K562 (cell line): ENCODE results near the gene ROR2. TPM values are rescaled to one million over a fixed set of nuclear protein-coding genes. Genes with fewer than 3 reads are reported as not detected.

ENCODE experiments used
- ATAC-seq: fragments of 200-7000 bp; cut with Tn5 transposase; 3 replicates; pipeline ENCODE4 v1.9.1; 2020; ENCODE audit warnings: moderate library complexity
- BruUV-seq: library from RNA; stranded (reverse); fragments of 400-500 nt; replicated peaks from 2 replicates; lab custom pipeline; 2021; lab: Mats Ljungman, UMichigan
- CTCF ChIA-PET: fragments of 300-600 bp; formaldehyde crosslinking; extraction: SDS; loops from one replicate; lab custom pipeline; 2021; ENCODE audit warnings: low intra/inter-chr PET ratio; lab: Yijun Ruan, JAX
- POLR2A ChIA-PET: fragments of 300-600, 350-650 bp; sonication (Branson Sonifier 250); formaldehyde crosslinking; extraction: SDS; loops from one replicate; lab custom pipeline; 2021; ENCODE audit warnings: antibody characterized with exemption, inconsistent platforms; lab: Yijun Ruan, JAX
- DNase-seq, 4 experiments: peaks; one replicate each; pipeline versions ENCODE4 v3.0.0 to v3.0.0-alpha.2; 2011 to 2018; ENCODE audit warnings: low spot score in 3 of 4, mixed read lengths in 3 of 4; ENCODE audit errors: extremely low read depth in 1 of 4
- FAIRE-seq: peaks from 2 replicates; lab custom pipeline; 2011; peaks lifted over from hg19 to GRCh38; lab: Jason Lieb, UNC
- H2AFZ ChIP-seq: 2 replicates; pipeline ENCODE4 v1.6.0; 2011; ENCODE audit warnings: low read depth, low read length, control low read depth, inconsistent platforms
- H3K27ac ChIP-seq: fragments of 200-600 bp; 3 replicates; pipeline ENCODE4 v1.8.0; 2011; ENCODE audit warnings: low read depth, mild to moderate bottlenecking, control low read depth, inconsistent platforms, low read length, moderate library complexity, mixed read lengths; ENCODE audit errors: extremely low read depth
- H3K27me3 ChIP-seq, 2 experiments: fragments of 300-600 bp in 1 of 2; 2 replicates in 1 of 2; 3 replicates in 1 of 2; pipeline versions ENCODE4 v1.6.0 to v1.8.0; 2011; ENCODE audit warnings: inconsistent platforms in 2 of 2, low read length in 2 of 2, mild to moderate bottlenecking in 1 of 2, mixed read lengths in 1 of 2, moderate library complexity in 1 of 2; ENCODE audit not compliant: control insufficient read depth in 2 of 2, insufficient read depth in 2 of 2
- H3K36me3 ChIP-seq: fragments of 300-600 bp; 3 replicates; pipeline ENCODE4 v1.8.0; 2011; ENCODE audit warnings: mild to moderate bottlenecking, low read length, inconsistent platforms; ENCODE audit not compliant: control insufficient read depth, insufficient read depth
- H3K4me1 ChIP-seq, 2 experiments: fragments of 200-600 bp in 1 of 2; replicated peaks in 1 of 2; 2 replicates in 1 of 2; 3 replicates in 1 of 2; pipeline versions ENCODE4 v1.5.1 to v1.8.0; 2011; ENCODE audit warnings: inconsistent platforms in 2 of 2, low read length in 2 of 2, mild to moderate bottlenecking in 1 of 2, mixed read lengths in 1 of 2, moderate library complexity in 1 of 2; ENCODE audit not compliant: control insufficient read depth in 2 of 2, insufficient read depth in 2 of 2
- H3K4me2 ChIP-seq: 2 replicates; pipeline ENCODE4 v1.6.1; 2011; ENCODE audit warnings: low read length, control low read depth, inconsistent platforms, mixed read lengths; ENCODE audit not compliant: insufficient read depth
- H3K4me3 ChIP-seq: fragments of 200-600 bp; sonication (generic), shearing (Covaris generic); 2 replicates; pipeline ENCODE4 v1.5.1; 2016; ENCODE audit warnings: control low read depth, inconsistent platforms
- H3K79me2 ChIP-seq: fragments of 200-600 bp; 3 replicates; pipeline ENCODE4 v1.8.0; 2011; ENCODE audit warnings: low read length, inconsistent platforms; ENCODE audit not compliant: control insufficient read depth, insufficient read depth
- H3K9ac ChIP-seq, 2 experiments: 2 replicates each; pipeline versions ENCODE4 v1.6.0 to v1.6.1; 2011; ENCODE audit warnings: low read depth in 2 of 2, low read length in 2 of 2, control low read depth in 1 of 2, inconsistent platforms in 1 of 2, mild to moderate bottlenecking in 1 of 2, mixed read lengths in 1 of 2; ENCODE audit not compliant: insufficient read depth in 1 of 2
- H3K9me1 ChIP-seq: one replicate; pipeline ENCODE4 v1.6.0; 2011; ENCODE audit warnings: inconsistent platforms, mild to moderate bottlenecking, low read length, moderate library complexity; ENCODE audit not compliant: control insufficient read depth, insufficient read depth
- H3K9me3 ChIP-seq: replicated peaks from 2 replicates; pipeline ENCODE4 v1.5.1; 2011; ENCODE audit warnings: low read depth, low read length, inconsistent platforms; ENCODE audit not compliant: control insufficient read depth, insufficient read depth
- H4K20me1 ChIP-seq: replicated peaks from 2 replicates; pipeline ENCODE4 v1.6.1; 2011; ENCODE audit warnings: low read length, inconsistent platforms, mixed read lengths; ENCODE audit not compliant: control insufficient read depth, insufficient read depth
- CBX3 ChIP-seq, 2 experiments: IDR thresholded peaks; 1 replicate in 1 of 2; 2 replicates in 1 of 2; pipeline ENCODE4 v1.6.1; 2012; ENCODE audit warnings: inconsistent platforms in 2 of 2, low read length in 2 of 2, borderline replicate concordance in 1 of 2, control low read depth in 1 of 2
- HLTF ChIP-seq: fragments of 450-650 bp; IDR thresholded peaks from 2 replicates; pipeline ENCODE4 v1.6.1; 2016
- HNRNPL ChIP-seq: fragments of 200-400 bp; formaldehyde crosslinking; IDR thresholded peaks from 2 replicates; pipeline ENCODE4 v1.6.1; 2017; ENCODE audit warnings: low read depth, mild to moderate bottlenecking, low read length
- NR2C2 ChIP-seq, 2 experiments: fragments of 200-800 bp in 1 of 2; sonication (Bioruptor generic) in 1 of 2; sonication (generic) in 1 of 2; formaldehyde crosslinking in 1 of 2; IDR thresholded peaks; 2 replicates each; pipeline versions ENCODE4 v1.6.1 to v1.8.0; 2016 to 2022; ENCODE audit warnings: mild to moderate bottlenecking in 1 of 2, missing compliant biosample characterization in 1 of 2, missing genetic modification characterization in 1 of 2, missing genetic modification reagents in 1 of 2
- RBM25 ChIP-seq: fragments of 200-400 bp; formaldehyde crosslinking; IDR thresholded peaks from 2 replicates; pipeline ENCODE4 v1.6.1; 2018; ENCODE audit warnings: low read length, low read depth, moderate library complexity; ENCODE audit not compliant: severe bottlenecking
- in situ Hi-C: fragments of 300-500 bp; cut with MboI; formaldehyde crosslinking; loops from 4 replicates; pipeline ENCODE4 v1.15.0; 2018; ENCODE audit warnings: inconsistent platforms, mixed read lengths
- intact Hi-C: fragments of 100-400 bp; cut with micrococcal nuclease; formaldehyde crosslinking; loops from 2 replicates; pipeline ENCODE4 v1.14.2; 2022
- polyA plus RNA-seq, 8 experiments: library from polyadenylated mRNA; depleted of rRNA in 4 of 8; stranded (reverse) in 5 of 8; unstranded in 3 of 8; fragments of >200 nt; fragmentation: Nextera tagmentation in 2 of 8; fragmentation: Illumina TruSeq in 1 of 8; extraction: Ambion mirVana in 2 of 8; extraction: Trizol in 1 of 8; gene quantifications; 2 replicates each; pipeline versions ENCODE4 v1.2.1 to v1.2.3, GENCODE V29; 2011 to 2014; ENCODE audit warnings: inconsistent platforms in 1 of 8, missing spikeins in 1 of 8
- total RNA-seq, 7 experiments: library from RNA; depleted of rRNA in 6 of 7; stranded (reverse); fragments of >200 nt in 6 of 7; fragmentation: Illumina TruSeq in 2 of 7; extraction: Trizol in 2 of 7; gene quantifications; 2 replicates each; pipeline versions ENCODE4 v1.2.1 to v1.2.3, GENCODE V29; 2011 to 2021; ENCODE audit warnings: low replicate concordance in 1 of 7
- TF ChIP-seq, protein P1 (sequence below): fragments of 450-650 bp; IDR thresholded peaks from 2 replicates; pipeline ENCODE4 v1.6.1; 2016

Gene ROR2
- total and polyA plus RNA-seq, 9 of the 15 experiments (the other 6 are each of a cell fraction or from before 2014, with no cell fraction given): 5.6 to 33.8 (median 15.3) TPM

DNA sequence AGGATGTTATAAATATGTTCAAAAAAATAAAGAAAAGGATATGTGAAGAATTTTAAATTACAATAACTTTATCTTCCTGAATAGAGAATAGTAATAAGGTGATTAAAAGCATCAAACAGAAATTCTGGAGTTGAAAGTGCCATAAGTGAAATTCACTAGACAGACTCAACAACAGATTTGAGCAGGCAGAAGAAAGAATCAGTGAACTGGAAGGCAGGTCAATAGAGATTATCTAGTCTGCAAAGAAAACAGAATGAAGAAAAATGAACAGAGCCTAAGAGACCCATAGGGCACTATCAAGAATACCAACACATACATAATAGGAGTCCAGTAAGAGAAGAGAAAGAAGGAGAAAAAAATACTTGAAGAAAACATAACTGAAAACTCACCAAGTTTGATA lies 162.1 kb downstream of the ROR2 start:
- BruUV-seq: no TSS peak

More for the DNA sequence above, 162.1 kb downstream of the ROR2 start:
- in situ Hi-C loops (no loop called here), intact Hi-C loops (no loop called here)
- H3K27me3 ChIP-seq: no peaks in the 10 kb centered on the region
- TF ChIP-seq HNRNPL: no peak
- TF ChIP-seq, protein P1, sequence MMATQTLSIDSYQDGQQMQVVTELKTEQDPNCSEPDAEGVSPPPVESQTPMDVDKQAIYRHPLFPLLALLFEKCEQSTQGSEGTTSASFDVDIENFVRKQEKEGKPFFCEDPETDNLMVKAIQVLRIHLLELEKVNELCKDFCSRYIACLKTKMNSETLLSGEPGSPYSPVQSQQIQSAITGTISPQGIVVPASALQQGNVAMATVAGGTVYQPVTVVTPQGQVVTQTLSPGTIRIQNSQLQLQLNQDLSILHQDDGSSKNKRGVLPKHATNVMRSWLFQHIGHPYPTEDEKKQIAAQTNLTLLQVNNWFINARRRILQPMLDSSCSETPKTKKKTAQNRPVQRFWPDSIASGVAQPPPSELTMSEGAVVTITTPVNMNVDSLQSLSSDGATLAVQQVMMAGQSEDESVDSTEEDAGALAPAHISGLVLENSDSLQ: no peak
- no peak for TF ChIP-seq NR2C2 (CRISPR knock-in tag; IDR thresholded peaks at IDR 0.05)
- TF ChIP-seq NR2C2 (tag; IDR thresholded peaks at IDR 0.05): no peak
- no peak for TF ChIP-seq HLTF
- TF ChIP-seq RBM25: peak; percentile 40
- peak in 1 of 2 experiments; percentile 64; a peak in 1 of 3 replicates for TF ChIP-seq CBX3 (IDR thresholded peaks at IDR 0.05; ENCODE audit: borderline replicate concordance in 1 of 2, low read length in 2 of 2)
- DNase-seq: no peak
- H2AFZ ChIP-seq: no peak overlapping the region
- H3K79me2 ChIP-seq: peaks cover 79% of the 10 kb centered on the region
- ChIA-PET CTCF (interaction anchor here (0.6 kb wide), 1 partner anchor 697 kb away, joined by 4 read pairs; no protein-coding TSS in a partner anchor), POLR2A (no interaction called here)
- H3K4me1 ChIP-seq: peaks cover 29 to 30% of the 10 kb centered on the region in 2 experiments
- no peaks in the 10 kb centered on the region; the same call in none of the 2 replicates for H3K9me3 ChIP-seq
- H3K4me2 ChIP-seq: no peak overlapping the region
- ATAC-seq: no peak
- no peak for FAIRE-seq
- no peaks in the 10 kb centered on the region for H3K9me1 ChIP-seq
- no peak overlapping the region for H3K27ac ChIP-seq
- H3K9ac ChIP-seq: no peak overlapping the region
- peaks cover 9% of the 10 kb centered on the region; the same call in 2 of the 3 replicates for H3K36me3 ChIP-seq
- no peak overlapping the region for H3K4me3 ChIP-seq
- peaks cover 5% of the 10 kb centered on the region; the same call in 1 of the 2 replicates for H4K20me1 ChIP-seq
